HL-60/S4 (cell line): ENCODE data around the gene MANBA.
"Not testable (repeated sequence)": the region's sequence is repeated elsewhere in the genome, so short reads cannot be mapped to it uniquely, and the experiment has no call there.

ENCODE experiments used
- in situ Hi-C: fragments of 300-500 bp; cut with MboI; formaldehyde crosslinking; loops from 2 replicates; pipeline ENCODE4 v1.14.3; 2022; ENCODE audit warnings: low sequenced_read_pairs

Gene MANBA

DNA sequence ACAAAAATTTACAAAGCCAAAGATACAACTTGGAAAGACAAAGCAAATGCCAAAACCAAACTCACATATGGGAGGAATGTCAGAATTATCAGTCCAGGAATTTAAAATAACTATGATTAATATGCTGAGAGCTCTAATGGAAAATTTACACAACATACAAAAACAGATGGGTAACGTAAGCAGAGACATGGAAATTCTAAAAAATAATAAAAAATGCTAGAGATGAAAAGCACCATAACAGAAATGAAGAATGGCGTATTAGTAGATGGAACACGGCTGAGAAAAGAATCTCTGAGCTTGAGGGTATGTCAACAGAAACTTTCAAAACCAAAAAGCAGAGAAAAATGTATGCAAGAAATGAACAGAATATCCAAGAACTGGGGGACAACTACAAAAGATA, 4.1 kb upstream of the MANBA start:
- in situ Hi-C loops: no loop called here

DNA sequence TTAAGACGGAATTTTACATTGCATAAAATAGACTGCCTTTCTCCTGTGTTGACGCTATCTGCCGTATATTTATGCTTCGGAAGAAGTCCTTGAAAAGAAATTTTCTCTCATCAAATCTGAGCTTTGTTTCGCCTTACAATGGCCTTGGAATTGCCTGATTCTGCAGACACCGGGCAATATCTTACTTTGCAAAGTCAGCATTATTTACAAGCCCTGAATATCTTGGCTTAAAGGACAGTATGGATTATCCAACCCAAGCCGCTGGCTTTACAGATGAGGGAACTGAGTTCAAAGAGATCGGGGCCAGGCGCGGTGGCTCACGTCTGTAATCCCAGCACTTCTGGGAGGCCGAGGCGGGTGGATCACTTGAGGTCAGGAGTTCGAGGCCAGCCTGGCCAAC, 1.1 kb upstream of the MANBA start:
- in situ Hi-C loops: no loop called here

DNA sequence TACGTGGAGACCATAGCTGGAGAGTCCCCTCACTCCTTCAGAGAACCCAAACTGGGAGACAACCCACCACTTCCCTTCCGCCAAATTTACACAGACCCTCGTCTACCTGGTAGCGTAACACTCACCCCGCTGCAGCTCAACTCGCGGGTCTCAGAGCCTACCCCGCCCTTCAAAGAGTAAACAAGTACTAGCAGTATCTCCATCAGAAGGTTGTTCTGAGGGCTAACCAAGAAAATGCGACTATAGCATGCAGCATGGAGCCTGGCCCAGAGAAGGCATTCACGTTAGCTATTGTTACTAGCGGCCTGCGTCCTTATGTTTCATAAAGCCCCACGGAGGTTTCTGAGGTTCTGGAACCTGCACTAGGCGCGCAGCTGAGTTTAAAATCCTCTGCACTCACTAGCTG, 531 bp upstream of the MANBA start:
- in situ Hi-C loops: no loop called here

DNA sequence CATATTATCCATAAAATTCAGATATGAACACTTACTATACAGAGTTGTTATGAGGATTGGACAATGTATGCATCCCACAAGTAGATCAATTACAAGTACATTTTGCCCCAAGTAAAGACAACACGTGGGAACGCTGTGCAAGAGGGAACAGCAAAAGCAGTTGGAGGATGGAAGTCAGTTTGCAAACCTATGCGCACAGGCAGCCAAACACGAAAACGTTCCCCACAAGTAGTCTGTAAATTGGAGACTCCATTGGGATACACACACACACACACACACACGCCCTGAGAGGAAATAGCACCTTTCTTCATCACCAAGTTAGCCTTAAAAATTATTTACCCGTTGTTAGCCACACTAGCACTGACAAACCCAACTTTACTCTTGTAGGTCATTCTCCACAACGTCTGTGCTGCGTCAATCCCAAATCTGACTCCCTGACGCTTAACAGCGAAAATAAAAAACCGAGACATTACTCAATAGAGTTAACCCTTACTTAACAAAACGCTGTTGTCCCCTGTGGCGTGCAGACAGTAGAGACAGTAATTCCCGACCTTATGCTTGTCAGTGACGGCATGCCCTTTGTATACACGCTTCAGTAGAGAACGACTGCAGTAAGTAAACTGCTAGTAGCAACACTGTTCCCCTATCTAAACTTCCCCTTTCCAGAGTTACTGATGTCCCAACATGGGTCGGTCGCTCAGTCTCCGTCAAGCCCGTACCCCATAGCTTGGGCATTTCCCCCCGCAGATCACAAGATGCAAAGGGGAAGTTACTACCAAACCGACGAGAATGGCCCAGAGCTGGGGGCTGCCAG, 730 bp downstream of the MANBA start:
- in situ Hi-C loops: no loop called here

DNA sequence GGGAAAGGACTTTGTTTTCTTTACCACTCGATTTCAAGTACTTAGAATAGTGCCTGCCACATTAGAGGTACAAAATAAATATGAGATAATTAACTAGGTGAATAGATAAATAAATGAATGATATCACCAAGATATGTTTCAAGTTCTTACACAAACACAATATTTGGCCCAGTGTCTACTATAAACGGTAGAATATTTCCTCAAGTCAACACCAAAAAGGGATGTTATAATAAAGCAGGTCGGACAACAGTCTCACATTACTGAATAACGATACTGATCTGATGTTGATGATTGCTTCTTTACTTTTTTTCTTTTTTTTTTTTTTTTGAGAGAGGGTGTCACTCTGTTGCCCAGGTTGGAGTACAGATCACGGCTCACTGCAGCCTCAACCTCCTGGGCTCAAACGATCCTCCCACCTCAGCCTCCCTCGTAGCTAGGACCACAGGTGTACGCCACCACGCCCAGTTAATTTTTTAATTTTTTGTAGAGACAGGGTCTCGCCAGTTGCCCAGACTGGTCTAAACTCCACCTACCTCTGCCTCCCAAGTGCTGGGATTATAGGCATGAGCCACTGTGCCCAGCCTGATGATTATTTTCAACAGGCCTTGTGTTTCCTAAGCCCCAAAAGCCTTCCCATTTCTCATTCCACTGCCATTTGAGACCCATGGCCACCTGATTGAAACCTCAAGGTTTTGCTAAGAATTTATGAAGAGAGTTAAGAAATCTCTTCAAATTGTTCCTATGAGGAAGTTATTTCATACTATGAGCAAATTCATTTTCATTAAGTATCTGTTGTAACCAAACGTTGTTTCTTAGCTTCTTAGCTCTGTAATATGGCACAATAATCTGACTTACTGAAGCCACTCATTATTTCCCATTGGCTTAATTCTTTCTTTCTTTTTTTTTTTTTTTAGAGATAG, 2.3 kb downstream of the MANBA start:
- in situ Hi-C loops: no loop called here

DNA sequence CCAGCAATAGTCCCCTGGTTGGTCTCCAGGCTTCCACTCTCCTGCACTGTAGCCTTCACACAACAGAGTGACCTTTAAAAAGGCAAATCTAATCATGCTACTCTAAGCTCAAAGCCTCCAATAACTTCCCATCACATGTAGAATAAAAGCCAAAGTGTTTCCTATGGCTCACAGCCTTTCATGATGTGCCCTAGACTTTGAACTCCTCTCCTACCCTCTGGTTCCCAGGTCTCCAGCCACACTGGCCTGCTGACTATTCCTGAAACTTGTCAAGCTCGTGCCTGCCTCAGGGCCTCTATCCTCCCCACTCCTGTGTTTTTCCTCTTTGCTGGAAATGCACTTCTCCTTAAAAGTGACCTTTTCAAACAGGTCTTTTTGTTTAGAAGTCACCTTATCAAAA, 3.1 kb downstream of the MANBA start:
- in situ Hi-C loops: no loop called here

DNA sequence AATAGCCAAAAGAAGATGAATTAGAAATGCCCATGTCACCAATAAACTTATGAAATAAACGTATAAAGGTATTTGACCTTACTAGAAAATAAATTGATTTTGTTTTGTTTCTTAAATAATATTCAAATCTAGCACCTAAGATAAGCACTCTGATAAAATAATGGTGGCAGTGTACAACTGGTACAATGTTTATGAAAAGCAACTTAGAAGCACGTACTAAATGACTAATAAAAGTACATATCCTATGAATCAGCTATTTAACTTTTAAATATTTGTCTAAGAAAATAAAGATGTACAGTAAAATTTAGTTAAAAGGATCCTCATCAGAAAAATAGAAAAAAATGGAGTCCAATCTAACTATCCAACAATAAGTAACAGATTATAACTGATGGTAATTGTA, 6.7 kb downstream of the MANBA start:
- in situ Hi-C loops: no loop called here

DNA sequence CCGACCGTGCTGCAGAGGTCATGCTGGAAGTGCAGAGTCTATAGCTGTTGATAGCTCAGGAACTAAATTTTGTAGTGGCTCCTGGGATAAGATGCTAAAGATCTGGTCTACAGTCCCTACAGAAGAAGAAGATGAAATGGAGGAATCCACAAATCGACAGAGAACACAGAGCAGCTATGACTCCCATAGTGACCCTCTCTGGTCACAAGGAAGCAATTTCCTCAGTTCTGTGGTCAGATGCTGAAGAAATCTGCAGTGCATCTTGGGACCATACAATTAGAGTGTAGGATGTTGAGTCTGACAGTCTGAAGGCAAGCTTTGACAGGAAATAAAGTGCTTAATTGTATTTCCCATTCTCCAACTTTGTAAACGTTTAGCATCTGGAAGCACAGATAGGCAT, 8.8 kb downstream of the MANBA start:
- in situ Hi-C loops: no loop called here

DNA sequence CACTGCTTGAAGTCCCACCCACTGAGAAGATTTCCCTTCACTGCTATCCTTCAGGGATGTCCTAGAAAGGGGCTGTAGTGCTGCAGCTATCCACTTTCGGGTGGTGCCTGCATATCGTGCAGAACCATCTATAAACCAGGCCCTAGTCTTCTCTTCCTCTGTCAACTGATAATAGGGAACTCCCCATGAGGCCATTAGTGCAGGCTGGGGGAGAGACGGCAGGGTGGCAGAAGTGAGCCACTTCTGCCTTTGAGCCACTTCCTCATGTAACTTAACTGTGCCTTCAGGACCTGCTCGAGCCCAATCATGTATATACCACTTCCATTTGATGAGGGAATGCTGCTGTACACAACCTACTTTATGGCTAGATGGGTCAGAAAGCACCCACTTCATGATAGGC, 17.4 kb downstream of the MANBA start:
- in situ Hi-C loops: not testable (repeated sequence)

DNA sequence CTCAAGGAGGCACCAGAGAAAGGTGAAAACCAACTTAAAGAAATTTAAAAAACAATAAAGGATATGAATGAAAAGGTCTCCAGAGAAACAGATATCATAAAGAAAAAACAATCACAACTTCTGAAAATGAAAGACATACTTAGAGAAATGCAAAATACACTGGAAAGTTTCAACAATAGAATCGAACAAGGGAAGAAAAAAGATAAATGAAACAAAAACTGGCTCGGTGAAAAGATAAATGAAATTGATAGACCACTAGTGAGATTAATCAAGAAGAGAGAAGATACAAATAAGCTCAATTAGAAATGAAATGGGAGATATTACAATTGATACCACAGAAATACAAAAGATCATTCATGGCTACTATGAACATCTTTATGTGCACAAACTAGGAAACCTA, 22.0 kb downstream of the MANBA start:
- in situ Hi-C loops: not testable (repeated sequence)

DNA sequence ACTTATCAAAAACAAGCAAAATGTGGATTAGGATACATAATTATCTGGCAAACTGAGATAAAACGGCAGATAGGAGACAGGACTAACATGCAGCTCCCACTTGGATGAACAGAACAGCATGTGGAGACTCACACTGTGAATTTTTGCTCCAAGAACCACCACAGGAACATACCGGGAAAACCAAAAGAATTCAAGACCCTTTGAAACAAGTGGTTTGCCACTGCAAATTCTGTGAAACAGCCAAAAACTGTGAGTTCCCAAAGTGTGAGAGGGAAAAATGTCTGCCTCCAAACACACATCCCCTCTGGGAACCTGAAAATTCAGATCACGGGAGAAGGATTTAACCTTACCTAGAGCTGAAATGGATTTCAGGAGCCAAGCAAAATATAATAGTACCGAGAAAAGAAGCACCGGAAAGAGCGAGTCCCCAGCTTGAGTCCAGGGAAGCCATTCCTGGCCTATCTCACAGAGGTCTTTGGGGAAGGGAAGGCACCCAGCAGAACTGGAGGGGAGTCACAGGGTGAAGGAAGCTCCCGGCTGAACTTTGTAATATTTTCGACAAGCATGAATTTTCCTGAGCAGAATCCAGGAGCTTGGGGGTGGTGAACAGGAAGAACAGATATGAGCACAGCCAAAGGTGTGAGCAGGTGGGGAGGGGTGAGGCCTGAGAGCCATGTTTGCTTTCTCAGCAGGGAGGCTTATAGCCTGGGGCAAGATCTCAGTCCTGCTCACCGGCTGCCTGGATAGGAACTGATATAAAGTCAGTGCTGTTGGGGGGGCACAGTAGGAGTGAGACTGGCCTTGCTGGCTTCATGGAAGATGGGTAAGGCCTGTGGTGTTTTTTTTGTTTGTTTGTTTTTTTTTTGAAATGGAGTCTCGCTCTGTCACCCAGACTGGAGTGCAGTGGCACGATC, 23.9 kb downstream of the MANBA start:
- in situ Hi-C loops: no loop called here

DNA sequence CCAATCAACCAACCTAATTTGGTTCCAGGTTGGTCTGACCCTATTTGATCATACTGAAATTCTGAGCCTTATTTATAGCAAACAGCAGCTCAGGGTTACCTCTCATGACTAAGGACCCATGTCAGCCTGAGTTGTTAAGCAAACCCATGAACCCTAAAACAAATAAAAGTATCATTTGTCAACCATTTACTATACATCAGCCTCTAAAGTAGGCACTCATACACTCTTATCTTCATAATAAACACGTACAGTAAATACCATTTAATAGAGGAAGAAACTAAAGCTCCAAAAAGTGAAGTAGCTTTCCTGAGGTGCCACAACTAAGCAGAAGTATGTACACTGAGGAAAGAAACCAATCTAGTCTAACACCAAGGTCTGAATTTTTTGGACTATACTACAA, 25.2 kb downstream of the MANBA start:
- in situ Hi-C loops: no loop called here

DNA sequence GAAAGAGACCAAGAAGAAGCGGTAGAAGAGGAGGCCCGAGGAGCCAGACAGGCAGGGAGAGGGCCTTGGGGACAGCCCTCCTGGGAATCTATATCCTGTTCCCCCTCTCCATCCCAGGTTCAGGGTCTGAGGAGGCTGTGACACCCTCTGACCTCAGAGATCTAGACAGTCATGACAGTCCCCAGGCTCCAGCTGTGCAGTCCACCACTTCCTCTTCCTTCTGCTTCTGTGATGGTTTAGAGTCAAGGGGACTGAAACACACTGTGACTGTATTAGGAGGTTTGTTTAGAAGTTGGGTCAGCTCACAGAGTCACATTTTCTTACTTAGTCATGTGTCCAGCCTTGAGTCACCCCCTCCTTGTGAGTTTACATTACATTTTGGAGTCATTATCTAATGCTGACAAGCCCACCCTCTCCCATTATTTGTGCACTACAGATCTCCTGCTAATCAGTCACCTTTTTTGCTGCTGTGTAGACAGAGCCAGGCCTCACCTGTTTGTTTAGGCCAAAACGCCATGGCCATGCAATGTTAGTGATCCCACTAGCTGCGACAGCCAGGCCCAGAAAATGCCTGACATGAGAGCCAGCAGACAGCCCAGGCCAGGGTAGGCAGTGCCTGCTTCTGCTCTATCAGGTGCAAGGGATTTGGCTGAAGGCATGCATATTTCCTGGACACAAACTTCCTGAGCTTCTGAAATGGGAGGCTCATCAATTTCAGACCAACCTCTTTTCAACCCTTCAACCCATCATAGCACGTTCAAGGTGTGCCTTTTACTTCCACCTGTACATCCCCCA, 26.0 kb downstream of the MANBA start:
- in situ Hi-C loops: no loop called here

DNA sequence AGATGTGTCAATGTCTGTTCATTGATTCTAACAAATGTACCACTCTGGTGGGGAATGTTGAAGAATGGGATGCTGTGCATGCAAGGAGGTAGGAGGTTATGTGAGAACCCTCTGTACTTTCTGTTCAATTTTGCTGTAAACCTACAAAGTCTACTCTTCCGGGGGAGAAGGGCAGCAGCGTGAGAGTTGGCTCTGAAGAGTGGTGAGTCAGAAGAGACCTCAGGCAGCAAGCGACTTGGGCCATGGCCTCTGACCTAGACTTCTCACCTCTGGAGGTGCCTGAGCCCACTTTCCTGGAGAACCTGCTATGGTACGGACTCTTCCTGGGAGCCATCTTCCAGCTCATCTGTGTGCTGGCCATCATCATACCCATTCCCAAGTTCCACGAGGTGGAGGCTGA, 26.7 kb downstream of the MANBA start:
- in situ Hi-C loops: no loop called here

DNA sequence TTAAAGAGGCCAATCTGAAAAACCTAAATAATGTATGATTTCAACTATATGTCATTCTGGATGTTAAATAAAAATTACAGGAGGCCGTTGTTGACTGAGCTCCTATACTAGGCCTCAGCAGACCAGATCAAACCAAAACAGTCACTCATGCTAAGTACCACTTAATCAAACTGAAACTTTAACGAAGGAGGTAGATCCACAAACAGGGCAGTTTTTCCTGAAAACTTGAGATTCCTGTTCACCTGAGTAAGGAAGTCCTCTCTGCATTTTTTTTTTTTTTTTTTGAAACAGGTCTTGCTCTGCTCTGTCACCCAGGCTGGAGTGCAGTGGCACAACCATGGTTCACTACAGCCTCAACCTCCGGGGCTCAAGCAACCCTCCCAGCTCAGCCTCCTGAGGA, 27.7 kb downstream of the MANBA start:
- in situ Hi-C loops: no loop called here

DNA sequence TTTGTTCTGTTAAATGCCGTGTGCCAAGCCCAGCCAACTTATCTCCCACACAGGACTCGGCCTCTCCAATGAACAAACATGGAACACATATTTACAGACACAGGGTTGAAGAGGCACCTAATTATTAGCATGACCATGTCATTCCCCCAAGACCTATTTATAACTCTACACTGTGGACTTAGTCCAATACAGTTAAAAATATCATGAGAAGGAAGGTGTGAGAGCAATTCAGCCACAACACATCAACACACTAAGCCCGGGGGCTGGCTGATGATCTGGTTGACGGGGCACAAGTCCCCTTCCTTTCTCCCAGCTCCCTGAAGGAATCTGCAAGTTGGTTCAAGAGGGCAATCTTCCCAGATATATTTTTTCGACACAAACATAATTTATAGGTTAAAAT, 28.1 kb downstream of the MANBA start:
- in situ Hi-C loops: no loop called here

DNA sequence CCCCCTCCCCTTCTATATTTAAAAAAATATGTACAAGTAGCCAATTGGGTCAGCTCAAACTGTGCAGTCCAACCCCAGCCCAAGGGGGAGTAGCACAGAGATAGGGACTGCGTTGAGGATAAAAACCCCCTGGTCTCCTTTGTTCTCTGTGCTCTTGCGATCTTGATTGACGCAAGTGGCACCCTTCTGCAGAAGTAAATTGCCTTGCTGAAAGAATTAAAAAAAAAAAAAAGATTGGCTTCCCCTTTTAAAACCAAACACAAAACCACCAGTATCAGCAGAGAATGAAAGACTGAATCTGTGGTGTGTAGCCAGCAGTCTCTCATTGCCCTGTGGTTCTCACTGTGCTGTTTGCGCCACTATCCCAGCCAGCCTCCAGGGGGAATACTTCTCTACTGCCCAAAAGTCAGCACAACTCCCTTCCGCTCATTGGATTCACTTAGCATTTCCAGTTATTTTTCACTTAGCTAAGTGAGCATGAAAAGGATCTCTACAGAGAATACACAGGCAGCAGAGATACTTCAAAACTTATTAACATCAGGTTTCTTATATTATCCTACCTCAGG, 29.7 kb downstream of the MANBA start:
- in situ Hi-C loops: no loop called here

DNA sequence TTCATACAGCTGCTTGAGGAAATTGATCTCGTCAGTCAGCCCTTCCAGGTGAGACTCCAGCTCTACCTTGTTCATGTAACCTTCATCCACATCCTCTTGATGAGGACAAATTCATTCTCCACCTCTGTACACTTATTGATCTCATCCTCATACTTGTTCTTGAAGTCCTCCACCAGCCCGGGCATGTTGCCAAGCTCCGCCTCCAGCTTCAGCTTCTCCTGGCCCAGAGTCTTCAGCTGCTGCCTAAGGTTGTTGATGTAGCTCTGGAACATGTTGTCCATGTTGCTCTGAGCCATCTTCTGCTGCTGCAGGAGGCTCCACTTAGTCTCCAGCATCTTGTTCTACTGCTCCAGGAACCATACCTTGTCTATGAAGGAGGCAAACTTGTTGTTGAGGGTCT, 31.3 kb downstream of the MANBA start:
- in situ Hi-C loops: not testable (repeated sequence)

DNA sequence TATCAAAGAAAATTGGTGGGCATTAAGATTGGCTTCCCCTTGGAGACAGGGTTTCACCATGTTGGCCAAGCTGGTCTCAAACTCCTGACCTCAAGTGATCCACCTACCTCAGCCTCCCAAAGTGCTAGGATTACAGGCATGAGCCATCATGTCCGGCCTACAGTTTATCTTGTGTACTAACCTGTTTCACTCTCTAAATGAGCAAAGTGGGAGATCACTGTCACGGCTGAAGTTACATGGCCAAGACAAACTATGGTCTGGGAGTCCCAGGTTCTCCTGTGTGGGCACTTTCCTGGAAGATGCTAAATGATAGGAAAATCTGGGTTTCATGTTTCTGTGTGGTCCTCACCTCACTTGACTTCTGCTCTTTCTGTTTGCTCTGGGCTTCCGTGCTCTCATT, 33.8 kb downstream of the MANBA start:
- in situ Hi-C loops: not testable (repeated sequence)

DNA sequence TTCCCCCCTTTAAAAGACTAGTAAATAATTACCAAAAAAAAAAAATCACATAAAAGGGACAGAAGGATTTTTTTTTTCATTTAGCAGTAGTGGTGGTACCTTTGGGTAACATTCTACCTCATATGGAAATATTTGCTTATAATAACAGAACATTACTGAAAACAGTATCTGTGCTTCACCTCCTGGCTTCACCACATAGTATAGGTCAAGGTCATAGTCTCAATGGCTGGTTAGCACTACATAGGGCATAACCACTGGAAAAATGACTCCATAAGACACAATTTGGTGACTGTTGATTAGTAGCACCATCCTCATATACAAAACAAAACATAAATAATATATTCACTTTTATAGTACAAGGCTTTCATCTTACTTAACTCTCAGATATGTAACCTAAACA, 34.7 kb downstream of the MANBA start:
- in situ Hi-C loops: no loop called here
